HCT116 (cell line): ENCODE data around the gene PDE1A. TPM values are rescaled to one million over a fixed set of nuclear protein-coding genes. Genes with fewer than 3 reads are reported as not detected.

ENCODE experiments used
- ATAC-seq: fragments of 200-7000 bp; cut with Tn5 transposase; 2 replicates; pipeline ENCODE4 v1.9.1; 2020; ENCODE audit warnings: mild to moderate bottlenecking, moderate library complexity
- BruUV-seq: library from RNA; stranded (reverse); fragments of 400-500 nt; replicated peaks from 2 replicates; lab custom pipeline; 2021; lab: Mats Ljungman, UMichigan
- CTCF ChIA-PET: fragments of 300-600 bp; sonication (Branson Sonifier 250); formaldehyde crosslinking; loops from one replicate; lab custom pipeline; 2021; ENCODE audit warnings: antibody characterized with exemption; lab: Charles Lee
- POLR2A ChIA-PET: fragments of 300-600, 350-600 bp; sonication (Branson Sonifier 250); formaldehyde crosslinking; loops from one replicate; lab custom pipeline; 2021; ENCODE audit warnings: antibody characterized with exemption; lab: Charles Lee
- RAD21 ChIA-PET, 2 experiments: fragments of 300-600 bp; sonication (Branson Sonifier 250); formaldehyde crosslinking; loops; one replicate each; lab custom pipeline; 2023; ENCODE audit warnings: low total read pairs in 2 of 2; ENCODE audit not compliant: uncharacterized antibody in 2 of 2, unreplicated experiment in 2 of 2, low non-redundant PET in 1 of 2; lab: Charles Lee
- DNase-seq: peaks from one replicate; pipeline ENCODE4 v3.0.0-alpha.2; 2010; ENCODE audit warnings: low read depth, low spot score
- H2AFZ ChIP-seq: fragments of 200-600 bp; shearing (Covaris generic), sonication (generic); 2 replicates; pipeline ENCODE4 v1.6.1; 2017; ENCODE audit warnings: low read depth, mixed run types, mixed read lengths, antibody characterized with exemption, low read length; ENCODE audit not compliant: poor library complexity, severe bottlenecking
- H3K27ac ChIP-seq: 2 replicates; pipeline ENCODE4 v1.5.1; 2012; ENCODE audit warnings: low read depth, low read length
- H3K27me3 ChIP-seq: fragments of 200-600 bp; sonication (generic); 2 replicates; pipeline ENCODE4 v1.6.1; 2016; ENCODE audit warnings: mixed run types, low read length, mixed read lengths; ENCODE audit not compliant: insufficient read depth
- H3K36me3 ChIP-seq, 2 experiments: fragments of 200-500 bp in 1 of 2; fragments of 200-600 bp in 1 of 2; sonication (Bioruptor generic) in 1 of 2; sonication (generic) in 1 of 2; 2 replicates each; pipeline versions ENCODE4 v1.5.1 to v1.6.1; 2014 to 2016; ENCODE audit warnings: low read length in 2 of 2, inconsistent platforms in 1 of 2, mixed read lengths in 1 of 2, mixed run types in 1 of 2; ENCODE audit not compliant: insufficient read depth in 2 of 2, control insufficient read depth in 1 of 2
- H3K4me1 ChIP-seq, 2 experiments: fragments of 200-600 bp in 1 of 2; sonication (generic) in 1 of 2; 2 replicates each; pipeline versions ENCODE4 v1.5.1 to v1.6.1; 2012 to 2017; ENCODE audit warnings: low read length in 2 of 2, inconsistent platforms in 1 of 2, mild to moderate bottlenecking in 1 of 2, mixed read lengths in 1 of 2, mixed run types in 1 of 2, moderate library complexity in 1 of 2; ENCODE audit not compliant: insufficient read depth in 2 of 2, control insufficient read depth in 1 of 2
- H3K4me2 ChIP-seq: fragments of 200-600 bp; sonication (generic); 2 replicates; pipeline ENCODE4 v1.6.1; 2017; ENCODE audit warnings: mixed run types, low read length, mixed read lengths
- H3K4me3 ChIP-seq, 2 experiments: fragments of 200-600 bp in 1 of 2; sonication (generic) in 1 of 2; replicated peaks in 1 of 2; 2 replicates each; pipeline ENCODE4 v1.5.1; 2011 to 2016; ENCODE audit warnings: low read length in 2 of 2, control low read depth in 1 of 2, low read depth in 1 of 2, mild to moderate bottlenecking in 1 of 2, mixed read lengths in 1 of 2, mixed run types in 1 of 2
- H3K79me2 ChIP-seq: fragments of 200-600 bp; sonication (generic); 2 replicates; pipeline ENCODE4 v1.6.1; 2017; ENCODE audit warnings: mild to moderate bottlenecking, mixed run types, low read length, moderate library complexity, mixed read lengths; ENCODE audit not compliant: insufficient read depth
- H3K9ac ChIP-seq: fragments of 200-600 bp; sonication (generic); 2 replicates; pipeline ENCODE4 v1.6.1; 2016; ENCODE audit warnings: low read length, mixed read lengths
- H3K9me2 ChIP-seq: fragments of 200-600 bp; sonication (generic), shearing (Covaris generic); 2 replicates; pipeline ENCODE4 v1.6.1; 2017; ENCODE audit warnings: mixed run types, mild to moderate bottlenecking, moderate library complexity; ENCODE audit not compliant: insufficient read depth
- H3K9me3 ChIP-seq, 2 experiments: fragments of 200-500 bp in 1 of 2; fragments of 200-600 bp in 1 of 2; sonication (Bioruptor generic) in 1 of 2; sonication (generic) in 1 of 2; 2 replicates each; pipeline ENCODE4 v1.6.1; 2014 to 2017; ENCODE audit warnings: low read length in 2 of 2, mixed read lengths in 2 of 2, inconsistent platforms in 1 of 2, low read depth in 1 of 2, mild to moderate bottlenecking in 1 of 2, mixed run types in 1 of 2, moderate library complexity in 1 of 2; ENCODE audit not compliant: control insufficient read depth in 1 of 2, insufficient read depth in 1 of 2
- H4K20me1 ChIP-seq: fragments of 200-600 bp; sonication (generic), shearing (Covaris generic); 2 replicates; pipeline ENCODE4 v1.6.1; 2017; ENCODE audit warnings: mixed run types, mild to moderate bottlenecking, moderate library complexity; ENCODE audit not compliant: insufficient read depth
- CBX3 ChIP-seq: IDR thresholded peaks from 2 replicates; pipeline ENCODE4 v1.6.1; 2012; ENCODE audit warnings: low read depth
- CEBPB ChIP-seq: IDR thresholded peaks from 2 replicates; pipeline ENCODE4 v1.6.1; 2012; ENCODE audit warnings: low read depth
- ELF1 ChIP-seq: IDR thresholded peaks from 2 replicates; pipeline ENCODE4 v1.6.1; 2012; ENCODE audit warnings: low read depth, borderline replicate concordance
- FOSL1 ChIP-seq: IDR thresholded peaks from 2 replicates; pipeline ENCODE4 v1.6.1; 2012; ENCODE audit warnings: low read depth
- JUND ChIP-seq: IDR thresholded peaks from 2 replicates; pipeline ENCODE4 v1.6.1; 2012
- SRF ChIP-seq: IDR thresholded peaks from 2 replicates; pipeline ENCODE4 v1.6.1; 2012; ENCODE audit warnings: low read depth
- TCF7L2 ChIP-seq: IDR thresholded peaks from 2 replicates; pipeline ENCODE4 v1.7.0; 2011; ENCODE audit warnings: borderline replicate concordance, inconsistent platforms; ENCODE audit not compliant: insufficient read depth, insufficient read length; ENCODE audit errors: extremely low read depth
- YY1 ChIP-seq: IDR thresholded peaks from 2 replicates; pipeline ENCODE4 v1.6.1; 2011; ENCODE audit warnings: low read length, low read depth, moderate library complexity, mild to moderate bottlenecking; ENCODE audit not compliant: insufficient replicate concordance; ENCODE audit errors: extremely low read depth
- ZFX ChIP-seq: fragments of 450-650 bp; IDR thresholded peaks from 2 replicates; pipeline ENCODE4 v1.6.1; 2017
- intact Hi-C: fragments of 100-400 bp; cut with micrococcal nuclease; formaldehyde crosslinking; loops from 2 replicates; pipeline ENCODE4 v1.10.0; 2022
- total RNA-seq: library from RNA; stranded (reverse); gene quantifications from one replicate; pipeline ENCODE4 v1.2.1, GENCODE V29; 2021; ENCODE audit not compliant: unreplicated experiment
- TF ChIP-seq, protein P1 (sequence below), 3 experiments: fragments of 200-600 bp in 1 of 3; sonication (generic) in 1 of 3; IDR thresholded peaks in 2 of 3; conservative IDR thresholded peaks in 1 of 3; 2 replicates each; pipeline ENCODE4 v1.5.1; 2012 to 2017; ENCODE audit warnings: low read depth in 2 of 3, low read length in 2 of 3, antibody characterized with exemption in 1 of 3, borderline replicate concordance in 1 of 3, control low read depth in 1 of 3, mild to moderate bottlenecking in 1 of 3, mixed read lengths in 1 of 3, mixed run types in 1 of 3, moderate library complexity in 1 of 3; ENCODE audit not compliant: insufficient read depth in 1 of 3
- TF ChIP-seq, protein P2 (sequence below): IDR thresholded peaks from 2 replicates; pipeline ENCODE4 v1.6.1; 2012; ENCODE audit warnings: low read depth
- TF ChIP-seq, protein P3 (sequence below): IDR thresholded peaks from 2 replicates; pipeline ENCODE4 v1.6.1; 2012
- TF ChIP-seq, protein P4 (sequence below): IDR thresholded peaks from 2 replicates; pipeline ENCODE4 v1.6.1; 2011; ENCODE audit warnings: mild to moderate bottlenecking, low read length, moderate library complexity; ENCODE audit not compliant: insufficient replicate concordance; ENCODE audit errors: extremely low read depth

Gene PDE1A
- total RNA-seq, 1 experiment from 2014 or later = 0.12 TPM

DNA sequence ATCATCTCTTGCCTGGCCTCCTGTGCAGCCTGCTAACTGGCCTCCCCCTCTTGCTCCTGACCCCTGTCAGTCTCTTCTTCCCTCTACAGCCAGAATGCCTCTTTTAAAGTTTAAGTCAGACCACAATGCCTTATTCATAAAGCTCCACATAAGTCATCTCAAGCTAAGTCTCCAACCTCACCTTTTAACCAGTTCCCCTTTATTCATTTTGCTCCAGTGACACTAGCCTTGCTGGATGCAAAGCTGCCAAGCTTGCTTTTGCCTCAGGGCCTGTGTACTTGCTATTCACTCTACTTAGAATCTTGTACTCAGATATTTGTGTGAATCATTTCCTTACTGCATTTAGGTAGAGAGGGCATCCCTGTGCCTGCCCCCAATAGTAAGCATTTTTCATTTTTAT, 180.9 kb downstream of the PDE1A start (continued):
- TF ChIP-seq YY1 = no peak
- TF ChIP-seq, protein P1, sequence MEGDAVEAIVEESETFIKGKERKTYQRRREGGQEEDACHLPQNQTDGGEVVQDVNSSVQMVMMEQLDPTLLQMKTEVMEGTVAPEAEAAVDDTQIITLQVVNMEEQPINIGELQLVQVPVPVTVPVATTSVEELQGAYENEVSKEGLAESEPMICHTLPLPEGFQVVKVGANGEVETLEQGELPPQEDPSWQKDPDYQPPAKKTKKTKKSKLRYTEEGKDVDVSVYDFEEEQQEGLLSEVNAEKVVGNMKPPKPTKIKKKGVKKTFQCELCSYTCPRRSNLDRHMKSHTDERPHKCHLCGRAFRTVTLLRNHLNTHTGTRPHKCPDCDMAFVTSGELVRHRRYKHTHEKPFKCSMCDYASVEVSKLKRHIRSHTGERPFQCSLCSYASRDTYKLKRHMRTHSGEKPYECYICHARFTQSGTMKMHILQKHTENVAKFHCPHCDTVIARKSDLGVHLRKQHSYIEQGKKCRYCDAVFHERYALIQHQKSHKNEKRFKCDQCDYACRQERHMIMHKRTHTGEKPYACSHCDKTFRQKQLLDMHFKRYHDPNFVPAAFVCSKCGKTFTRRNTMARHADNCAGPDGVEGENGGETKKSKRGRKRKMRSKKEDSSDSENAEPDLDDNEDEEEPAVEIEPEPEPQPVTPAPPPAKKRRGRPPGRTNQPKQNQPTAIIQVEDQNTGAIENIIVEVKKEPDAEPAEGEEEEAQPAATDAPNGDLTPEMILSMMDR (IDR thresholded peaks at IDR 0.05 in 2 of 3, conservative IDR thresholded peaks at IDR 0.05 in 1 of 3; ENCODE audit: borderline replicate concordance in 1 of 3, insufficient read depth in 1 of 3, low read depth in 2 of 3, low read length in 2 of 3) = no peak
- no peak for TF ChIP-seq TCF7L2
- TF ChIP-seq JUND = no peak

DNA sequence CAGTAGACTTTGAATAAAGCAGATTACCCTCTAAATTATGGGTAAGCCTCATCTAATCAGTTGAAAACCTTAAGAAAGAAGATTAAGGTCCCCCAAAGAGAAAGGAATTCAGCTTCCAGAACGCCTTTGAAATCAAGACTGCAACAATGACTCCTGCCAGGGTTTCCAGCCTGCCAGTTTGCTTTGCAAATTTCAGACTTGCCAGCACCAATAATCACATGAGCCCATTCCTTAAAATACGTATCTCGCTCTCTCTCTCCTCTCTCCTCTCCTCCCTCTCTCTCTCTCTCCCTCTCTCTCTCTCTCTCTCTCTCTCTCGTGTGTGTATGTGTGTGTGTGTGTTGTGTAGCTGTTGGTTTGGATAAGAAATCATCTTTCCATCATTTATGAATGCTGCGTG, 184.2 kb downstream of the PDE1A start:
- no TSS peak for BruUV-seq
- RAD21 ChIA-PET = no interaction called here
- POLR2A ChIA-PET = no interaction called here
- CTCF ChIA-PET = no interaction called here
- DNase-seq (no peak), ATAC-seq (no peak)
- Histone ChIP-seq H3K9me2 (no peaks in the 10 kb centered on the region), H3K27ac (no peak overlapping the region), H3K4me1 (peaks cover 0 to 4% of the 10 kb centered on the region in 2 experiments; a peak in 1 of 4 replicates), H3K9me3 (no peaks in the 10 kb centered on the region), H3K27me3 (no peaks in the 10 kb centered on the region), H3K4me2 (no peak overlapping the region), H4K20me1 (no peaks in the 10 kb centered on the region), H3K79me2 (no peaks in the 10 kb centered on the region), H3K36me3 (no peaks in the 10 kb centered on the region), H2AFZ (no peak overlapping the region), H3K4me3 (no peak overlapping the region), H3K9ac (no peak overlapping the region)
- no peak for TF ChIP-seq SRF
- no peak for TF ChIP-seq ELF1
- TF ChIP-seq, protein P2, sequence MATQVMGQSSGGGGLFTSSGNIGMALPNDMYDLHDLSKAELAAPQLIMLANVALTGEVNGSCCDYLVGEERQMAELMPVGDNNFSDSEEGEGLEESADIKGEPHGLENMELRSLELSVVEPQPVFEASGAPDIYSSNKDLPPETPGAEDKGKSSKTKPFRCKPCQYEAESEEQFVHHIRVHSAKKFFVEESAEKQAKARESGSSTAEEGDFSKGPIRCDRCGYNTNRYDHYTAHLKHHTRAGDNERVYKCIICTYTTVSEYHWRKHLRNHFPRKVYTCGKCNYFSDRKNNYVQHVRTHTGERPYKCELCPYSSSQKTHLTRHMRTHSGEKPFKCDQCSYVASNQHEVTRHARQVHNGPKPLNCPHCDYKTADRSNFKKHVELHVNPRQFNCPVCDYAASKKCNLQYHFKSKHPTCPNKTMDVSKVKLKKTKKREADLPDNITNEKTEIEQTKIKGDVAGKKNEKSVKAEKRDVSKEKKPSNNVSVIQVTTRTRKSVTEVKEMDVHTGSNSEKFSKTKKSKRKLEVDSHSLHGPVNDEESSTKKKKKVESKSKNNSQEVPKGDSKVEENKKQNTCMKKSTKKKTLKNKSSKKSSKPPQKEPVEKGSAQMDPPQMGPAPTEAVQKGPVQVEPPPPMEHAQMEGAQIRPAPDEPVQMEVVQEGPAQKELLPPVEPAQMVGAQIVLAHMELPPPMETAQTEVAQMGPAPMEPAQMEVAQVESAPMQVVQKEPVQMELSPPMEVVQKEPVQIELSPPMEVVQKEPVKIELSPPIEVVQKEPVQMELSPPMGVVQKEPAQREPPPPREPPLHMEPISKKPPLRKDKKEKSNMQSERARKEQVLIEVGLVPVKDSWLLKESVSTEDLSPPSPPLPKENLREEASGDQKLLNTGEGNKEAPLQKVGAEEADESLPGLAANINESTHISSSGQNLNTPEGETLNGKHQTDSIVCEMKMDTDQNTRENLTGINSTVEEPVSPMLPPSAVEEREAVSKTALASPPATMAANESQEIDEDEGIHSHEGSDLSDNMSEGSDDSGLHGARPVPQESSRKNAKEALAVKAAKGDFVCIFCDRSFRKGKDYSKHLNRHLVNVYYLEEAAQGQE = no peak
- TF ChIP-seq, protein P3, sequence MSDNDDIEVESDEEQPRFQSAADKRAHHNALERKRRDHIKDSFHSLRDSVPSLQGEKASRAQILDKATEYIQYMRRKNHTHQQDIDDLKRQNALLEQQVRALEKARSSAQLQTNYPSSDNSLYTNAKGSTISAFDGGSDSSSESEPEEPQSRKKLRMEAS = no peak
- TF ChIP-seq CEBPB = no peak
- TF ChIP-seq CBX3 = no peak
- TF ChIP-seq FOSL1 = no peak
- TF ChIP-seq ZFX = no peak
- TF ChIP-seq, protein P4, sequence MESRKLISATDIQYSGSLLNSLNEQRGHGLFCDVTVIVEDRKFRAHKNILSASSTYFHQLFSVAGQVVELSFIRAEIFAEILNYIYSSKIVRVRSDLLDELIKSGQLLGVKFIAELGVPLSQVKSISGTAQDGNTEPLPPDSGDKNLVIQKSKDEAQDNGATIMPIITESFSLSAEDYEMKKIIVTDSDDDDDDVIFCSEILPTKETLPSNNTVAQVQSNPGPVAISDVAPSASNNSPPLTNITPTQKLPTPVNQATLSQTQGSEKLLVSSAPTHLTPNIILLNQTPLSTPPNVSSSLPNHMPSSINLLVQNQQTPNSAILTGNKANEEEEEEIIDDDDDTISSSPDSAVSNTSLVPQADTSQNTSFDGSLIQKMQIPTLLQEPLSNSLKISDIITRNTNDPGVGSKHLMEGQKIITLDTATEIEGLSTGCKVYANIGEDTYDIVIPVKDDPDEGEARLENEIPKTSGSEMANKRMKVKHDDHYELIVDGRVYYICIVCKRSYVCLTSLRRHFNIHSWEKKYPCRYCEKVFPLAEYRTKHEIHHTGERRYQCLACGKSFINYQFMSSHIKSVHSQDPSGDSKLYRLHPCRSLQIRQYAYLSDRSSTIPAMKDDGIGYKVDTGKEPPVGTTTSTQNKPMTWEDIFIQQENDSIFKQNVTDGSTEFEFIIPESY = no peak
- intact Hi-C loops = no loop called here
